ENCODE measurements around the gene LRIG2.
"Not testable (repeated sequence)": the region's sequence is repeated elsewhere in the genome, so short reads cannot be mapped to it uniquely, and the experiment has no call there.

LRIG2 gene

DNA sequence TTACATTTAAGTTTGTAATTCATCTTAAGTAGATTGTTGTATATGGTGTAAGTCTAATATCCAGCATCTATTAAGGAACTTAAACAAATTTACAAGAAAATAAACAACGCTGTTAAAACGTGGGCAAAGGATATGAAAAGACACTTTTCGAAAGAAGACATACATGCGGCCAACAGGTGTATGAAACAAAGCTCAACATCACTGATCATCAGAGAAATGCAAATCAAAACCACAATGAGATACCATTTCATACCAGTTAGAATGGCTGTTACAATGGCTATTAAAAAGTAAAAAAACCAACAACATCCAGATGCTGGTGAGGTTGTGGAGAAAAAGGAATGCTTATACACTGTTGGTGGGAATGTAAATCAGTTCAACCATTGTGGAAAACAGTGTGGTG, 77.5 kb downstream of the LRIG2 start:
- in situ Hi-C loops (cut with MboI; ENCODE audit: low sequenced_read_pairs): not testable (repeated sequence)

DNA sequence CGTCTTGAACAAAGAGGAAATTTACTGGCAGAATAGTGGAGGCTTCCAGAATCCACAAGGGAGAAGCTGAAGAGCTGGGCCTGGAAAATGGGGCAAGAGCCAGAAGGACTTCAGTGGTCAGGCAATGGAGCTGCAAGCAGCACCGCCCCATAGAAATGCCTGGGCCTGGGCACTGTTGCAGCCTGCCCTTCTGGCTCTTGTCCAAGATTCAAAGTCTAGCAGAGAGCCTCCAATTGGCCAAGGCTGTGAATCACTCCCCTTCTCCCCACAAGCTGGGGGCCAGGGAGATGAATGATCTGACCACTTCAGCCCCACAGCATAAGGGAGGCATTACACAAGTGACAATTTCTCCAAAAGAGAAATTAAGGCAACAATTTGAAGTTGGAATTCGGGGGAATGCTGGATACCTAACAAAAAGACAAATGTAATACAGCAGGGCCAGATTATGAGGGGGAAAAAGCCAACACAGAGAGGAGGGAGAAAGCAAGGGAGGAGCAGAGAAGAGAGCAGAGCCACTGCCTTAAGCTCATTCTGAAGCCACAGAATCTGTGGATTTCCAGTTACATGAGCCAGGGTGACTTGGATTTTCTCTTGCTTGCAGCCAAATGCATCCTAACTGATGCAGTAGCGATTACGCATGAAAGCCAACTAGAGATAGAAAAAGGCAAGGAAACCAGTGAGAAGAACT, 80.3 kb downstream of the LRIG2 start:
- in situ Hi-C loops (cut with MboI; ENCODE audit: low sequenced_read_pairs): no loop called here

DNA sequence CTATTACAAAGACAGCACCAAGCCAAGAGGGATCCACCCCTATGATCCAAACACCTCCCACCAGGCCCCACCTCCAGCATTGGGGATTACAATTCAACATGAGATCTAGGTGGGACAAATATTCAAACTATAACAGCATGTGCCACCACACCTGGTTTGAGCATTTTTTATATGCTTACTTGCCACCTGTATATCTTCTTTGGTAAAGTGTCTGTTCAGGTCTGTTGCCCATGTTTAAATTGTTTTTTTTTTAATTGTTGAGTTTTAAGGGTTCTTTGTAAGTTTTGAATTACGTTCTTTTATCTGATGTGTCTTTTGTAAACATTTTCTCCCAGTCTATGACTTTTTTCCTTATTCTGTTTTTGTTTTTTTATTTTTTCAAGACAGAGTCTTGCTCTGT, 83.4 kb downstream of the LRIG2 start:
- in situ Hi-C loops (cut with MboI; ENCODE audit: low sequenced_read_pairs): no loop called here

DNA sequence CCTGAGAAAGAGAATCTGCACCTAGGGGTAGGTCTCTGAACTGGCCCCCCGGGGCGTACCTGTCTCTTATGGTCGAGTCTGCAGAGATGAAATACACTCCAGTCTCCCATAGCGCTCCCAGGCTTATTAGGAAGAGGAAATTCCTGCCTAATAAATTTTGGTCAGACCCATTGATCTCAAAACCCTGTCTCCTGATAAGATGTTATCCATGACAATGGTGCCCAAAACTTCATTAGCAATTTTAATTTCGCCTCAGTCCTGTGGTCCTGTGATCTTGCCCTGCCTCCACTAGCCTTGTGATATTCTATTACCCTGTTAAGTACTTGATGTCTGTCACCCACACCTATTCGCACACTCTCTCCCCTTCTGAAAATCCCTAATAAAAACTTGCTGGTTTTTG, 85.7 kb downstream of the LRIG2 start:
- in situ Hi-C loops (cut with MboI; ENCODE audit: low sequenced_read_pairs): not testable (repeated sequence)

DNA sequence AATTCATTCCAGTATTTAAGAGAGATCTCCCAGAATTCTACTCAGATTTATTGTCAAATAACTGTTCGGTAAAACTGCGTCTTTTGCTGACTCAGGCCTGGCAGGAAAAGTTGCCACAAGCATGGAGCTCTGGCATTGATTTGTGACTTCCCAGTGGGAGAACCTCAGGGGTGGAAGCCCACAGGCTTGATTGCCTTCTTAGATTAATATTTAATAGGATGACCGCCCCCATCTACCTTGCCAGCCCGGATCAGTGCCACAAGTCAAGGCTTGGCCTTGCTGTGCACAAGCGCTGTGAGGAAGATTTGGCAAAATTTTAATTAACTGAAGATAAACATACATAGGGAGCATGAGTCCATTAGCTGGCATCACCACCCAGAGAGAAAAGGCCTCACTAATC, 93.5 kb downstream of the LRIG2 start:
- in situ Hi-C loops (cut with MboI; ENCODE audit: low sequenced_read_pairs): no loop called here

DNA sequence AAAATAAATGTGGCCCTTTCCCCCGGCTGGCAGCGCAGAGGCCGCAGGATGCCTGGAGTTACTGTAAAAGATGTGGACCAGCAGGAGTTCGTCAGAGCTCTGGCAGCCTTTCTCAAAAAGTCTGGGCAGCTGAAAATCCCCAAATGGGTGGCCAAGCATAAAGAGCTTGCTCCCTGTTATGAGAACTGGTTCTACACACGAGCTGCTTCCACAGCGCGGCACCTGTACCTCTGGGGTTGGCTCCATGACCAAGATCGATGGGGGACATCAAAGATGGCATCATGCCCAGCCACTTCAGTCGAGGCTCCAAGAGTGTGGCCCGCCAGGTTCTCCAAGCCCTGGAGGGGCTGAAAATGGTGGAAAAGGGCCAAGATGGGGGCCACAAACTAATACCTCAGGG, 95.9 kb downstream of the LRIG2 start:
- in situ Hi-C loops (cut with MboI; ENCODE audit: low sequenced_read_pairs): no loop called here

DNA sequence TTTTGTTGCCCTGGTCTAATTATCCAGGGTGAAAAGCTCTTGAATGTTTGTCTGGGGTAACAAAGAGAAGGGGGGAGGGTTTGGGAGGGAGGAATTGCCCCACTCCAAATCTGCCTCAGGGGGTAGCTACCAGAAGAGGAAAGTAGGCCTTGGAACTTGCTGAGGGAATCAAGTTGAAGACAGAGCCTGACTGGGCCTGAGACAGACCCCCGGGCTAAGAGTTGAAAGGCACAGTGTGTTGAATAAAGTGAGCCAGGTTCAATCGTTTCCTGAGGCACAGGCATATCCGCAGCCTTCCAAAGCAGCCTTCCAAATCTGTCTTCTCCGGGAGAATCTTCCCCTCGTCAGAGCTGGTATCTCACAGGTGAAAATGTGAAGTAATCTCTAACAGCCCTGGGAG, 96.6 kb downstream of the LRIG2 start:
- in situ Hi-C loops (cut with MboI; ENCODE audit: low sequenced_read_pairs): no loop called here

DNA sequence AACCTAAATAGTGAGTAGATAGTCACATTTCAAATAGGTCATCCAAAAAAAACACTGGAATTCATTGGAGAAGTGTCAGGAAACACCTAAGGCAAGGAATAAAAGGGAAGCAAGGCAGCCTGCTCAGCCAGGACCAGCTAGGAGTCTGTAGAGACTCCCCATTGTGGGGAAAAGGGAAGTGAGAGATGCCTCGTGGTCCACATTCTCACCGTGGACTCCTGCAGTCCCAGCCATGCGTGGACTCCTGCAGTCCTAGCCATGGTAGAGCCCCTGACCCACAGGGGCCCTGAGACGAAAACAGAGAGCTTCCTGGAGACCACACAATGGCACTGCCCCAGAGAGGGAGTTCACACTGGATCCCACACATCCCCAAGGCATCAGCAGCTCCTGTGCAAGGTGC, 97.5 kb downstream of the LRIG2 start:
- in situ Hi-C loops (cut with MboI; ENCODE audit: low sequenced_read_pairs): no loop called here

DNA sequence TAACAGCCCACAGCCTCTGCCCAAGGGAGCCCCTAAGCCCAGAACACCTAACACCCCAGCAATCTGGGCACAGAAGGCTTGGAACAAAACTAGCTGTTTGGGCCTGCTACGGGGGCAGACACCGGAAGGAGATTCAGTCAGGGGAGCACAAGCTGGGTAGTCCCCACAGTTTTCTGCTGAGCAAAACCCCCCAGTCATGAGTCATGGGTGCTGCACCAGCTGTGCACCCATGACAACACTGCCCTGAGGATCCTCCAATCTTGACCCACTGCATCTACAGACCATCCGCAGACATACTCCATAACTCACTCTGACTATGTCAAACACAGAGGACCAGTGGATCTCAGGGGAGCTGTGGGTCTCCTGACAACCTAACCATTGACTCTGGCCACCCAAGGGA, 105.1 kb downstream of the LRIG2 start:
- in situ Hi-C loops (cut with MboI; ENCODE audit: low sequenced_read_pairs): no loop called here

DNA sequence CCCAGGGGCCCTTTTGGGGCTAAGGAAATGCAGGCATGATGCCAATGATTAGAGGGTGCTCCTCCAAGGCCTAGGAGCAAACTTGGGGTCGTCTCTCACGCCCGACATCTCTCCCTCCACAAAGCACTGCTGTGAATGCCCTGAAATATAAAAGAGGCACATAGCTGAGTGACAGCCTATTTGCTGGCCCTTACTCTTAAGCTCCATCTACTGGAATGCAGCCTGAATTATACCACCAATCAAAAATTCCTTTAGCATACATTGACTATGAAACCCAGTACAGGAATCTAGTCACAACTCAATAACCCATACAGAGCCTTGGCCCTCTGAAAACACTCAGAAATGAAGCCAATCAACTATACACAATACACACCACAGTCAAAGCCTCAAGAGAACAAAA, 105.5 kb downstream of the LRIG2 start:
- in situ Hi-C loops (cut with MboI; ENCODE audit: low sequenced_read_pairs): no loop called here
